ENCODE measurements around the gene WWOX. TPM values are rescaled to one million over a fixed set of nuclear protein-coding genes. Genes with fewer than 3 reads are reported as not detected.
A peak's percentile ranks its signal among the peaks of the same experiment; 100 is the strongest.

WWOX gene
- total and polyA plus RNA-seq, 2 experiments from 2014 or later, result 17.0 to 39.8 TPM

GRCh38 chr16:78455861-78456260 lies 356.4 kb downstream of the WWOX start:
- H3K9me2 ChIP-seq (replicated peaks; ENCODE audit: insufficient read depth), result no peaks in the 10 kb centered on the region
- H3K27ac ChIP-seq, result no peak overlapping the region
- H3K79me2 ChIP-seq, result no peaks in the 10 kb centered on the region
- H3K27me3 ChIP-seq, result no peaks in the 10 kb centered on the region
- DNase-seq (ENCODE audit: low spot score), result no peak
- H4K20me1 ChIP-seq (ENCODE audit: insufficient read depth, poor library complexity, severe bottlenecking), result no peaks in the 10 kb centered on the region
- H3K36me3 ChIP-seq (replicated peaks; ENCODE audit: insufficient read depth, low read depth), result no peaks in the 10 kb centered on the region
- H3K4me1 ChIP-seq (ENCODE audit: insufficient read depth), result peaks cover 6% of the 10 kb centered on the region
- no peak overlapping the region for H3K4me2 ChIP-seq
- no peak overlapping the region for H3K4me3 ChIP-seq
- 45% methylated on average over 4 of the region's 4 CpGs for WGBS (ENCODE audit: low lambda C conversion rate, missing lambda C conversion rate)
- no peak overlapping the region for H2AFZ ChIP-seq
- H3K9me3 ChIP-seq (ENCODE audit: low read depth), result no peaks in the 10 kb centered on the region
- TF ChIP-seq, protein P1, sequence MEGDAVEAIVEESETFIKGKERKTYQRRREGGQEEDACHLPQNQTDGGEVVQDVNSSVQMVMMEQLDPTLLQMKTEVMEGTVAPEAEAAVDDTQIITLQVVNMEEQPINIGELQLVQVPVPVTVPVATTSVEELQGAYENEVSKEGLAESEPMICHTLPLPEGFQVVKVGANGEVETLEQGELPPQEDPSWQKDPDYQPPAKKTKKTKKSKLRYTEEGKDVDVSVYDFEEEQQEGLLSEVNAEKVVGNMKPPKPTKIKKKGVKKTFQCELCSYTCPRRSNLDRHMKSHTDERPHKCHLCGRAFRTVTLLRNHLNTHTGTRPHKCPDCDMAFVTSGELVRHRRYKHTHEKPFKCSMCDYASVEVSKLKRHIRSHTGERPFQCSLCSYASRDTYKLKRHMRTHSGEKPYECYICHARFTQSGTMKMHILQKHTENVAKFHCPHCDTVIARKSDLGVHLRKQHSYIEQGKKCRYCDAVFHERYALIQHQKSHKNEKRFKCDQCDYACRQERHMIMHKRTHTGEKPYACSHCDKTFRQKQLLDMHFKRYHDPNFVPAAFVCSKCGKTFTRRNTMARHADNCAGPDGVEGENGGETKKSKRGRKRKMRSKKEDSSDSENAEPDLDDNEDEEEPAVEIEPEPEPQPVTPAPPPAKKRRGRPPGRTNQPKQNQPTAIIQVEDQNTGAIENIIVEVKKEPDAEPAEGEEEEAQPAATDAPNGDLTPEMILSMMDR (IDR thresholded peaks at IDR 0.05; ENCODE audit: poor library complexity), result no peak
- TF ChIP-seq EZH2 (IDR thresholded peaks at IDR 0.05; ENCODE audit: borderline replicate concordance), result no peak

- no peak overlapping the region for H2AFZ ChIP-seq
- DNase-seq (ENCODE audit: low spot score), result no peak
- H3K79me2 ChIP-seq, result no peaks in the 10 kb centered on the region
- no peak for TF ChIP-seq EZH2phosphoT487 (IDR thresholded peaks at IDR 0.05; ENCODE audit: low read depth, severe bottlenecking, unreplicated experiment)
- no peak overlapping the region for H3K4me2 ChIP-seq
- H3K4me1 ChIP-seq (ENCODE audit: insufficient read depth), result peaks cover 6% of the 10 kb centered on the region
- H3K27me3 ChIP-seq, result no peaks in the 10 kb centered on the region
- no peaks in the 10 kb centered on the region for H3K36me3 ChIP-seq (replicated peaks; ENCODE audit: insufficient read depth, low read depth)
- no peak overlapping the region for H3K27ac ChIP-seq
- H3K9me2 ChIP-seq (replicated peaks; ENCODE audit: insufficient read depth), result no peaks in the 10 kb centered on the region
- no peaks in the 10 kb centered on the region for H4K20me1 ChIP-seq (ENCODE audit: insufficient read depth, poor library complexity, severe bottlenecking)
- WGBS (ENCODE audit: low lambda C conversion rate, missing lambda C conversion rate), result 95% methylated on average over 2 of the region's 2 CpGs
- H3K4me3 ChIP-seq, result no peak overlapping the region
- no peaks in the 10 kb centered on the region for H3K9me3 ChIP-seq (ENCODE audit: low read depth)
Measured at GRCh38 chr16:78458588-78458987, 359.1 kb downstream of the WWOX start.

DNA sequence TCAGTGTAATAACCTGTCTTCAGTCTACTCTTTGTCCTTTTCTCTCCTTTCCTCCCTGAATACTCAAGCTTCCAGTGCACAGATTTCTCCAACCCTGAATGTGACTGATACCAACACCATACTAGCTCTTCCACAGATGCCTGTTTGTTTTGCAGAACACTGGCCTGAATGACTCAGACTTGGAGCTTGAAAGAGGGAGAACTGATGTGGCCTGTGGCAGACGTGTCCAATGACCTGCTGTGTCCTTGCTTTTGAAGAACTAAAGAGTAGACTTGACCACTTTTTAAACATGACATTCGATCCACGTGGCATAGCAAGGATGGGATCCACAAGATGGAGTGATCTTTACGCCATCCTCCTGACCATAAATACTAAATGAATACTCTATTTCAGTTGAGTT lies 361.0 kb downstream of the WWOX start:
- Histone ChIP-seq H2AFZ (no peak overlapping the region), H3K4me1 (ENCODE audit: insufficient read depth) (peaks cover 6% of the 10 kb centered on the region), H3K9me2 (replicated peaks; ENCODE audit: insufficient read depth) (no peaks in the 10 kb centered on the region), H3K4me3 (no peak overlapping the region), H3K36me3 (replicated peaks; ENCODE audit: insufficient read depth, low read depth) (no peaks in the 10 kb centered on the region), H3K27ac (peak overlapping the region; percentile 7), H4K20me1 (ENCODE audit: insufficient read depth, poor library complexity, severe bottlenecking) (no peaks in the 10 kb centered on the region), H3K27me3 (no peaks in the 10 kb centered on the region), H3K4me2 (peak overlapping the region; percentile 34), H3K79me2 (no peaks in the 10 kb centered on the region), H3K9me3 (ENCODE audit: low read depth) (no peaks in the 10 kb centered on the region)
- WGBS (ENCODE audit: low lambda C conversion rate, missing lambda C conversion rate), result 85% methylated on average over 4 of the region's 4 CpGs
- DNase-seq (ENCODE audit: low spot score), result peak; percentile 26
- TF ChIP-seq, protein P1 (IDR thresholded peaks at IDR 0.05; ENCODE audit: poor library complexity), result no peak
- TF ChIP-seq EZH2 (IDR thresholded peaks at IDR 0.05; ENCODE audit: borderline replicate concordance), result no peak
- TF ChIP-seq EZH2phosphoT487 (IDR thresholded peaks at IDR 0.05; ENCODE audit: low read depth, severe bottlenecking, unreplicated experiment), result no peak

- Histone ChIP-seq H3K9me3 (ENCODE audit: low read depth) (no peaks in the 10 kb centered on the region), H3K9me2 (replicated peaks; ENCODE audit: insufficient read depth) (no peaks in the 10 kb centered on the region), H3K4me3 (no peak overlapping the region), H3K27me3 (no peaks in the 10 kb centered on the region), H3K4me2 (no peak overlapping the region), H2AFZ (no peak overlapping the region), H3K36me3 (replicated peaks; ENCODE audit: insufficient read depth, low read depth) (no peaks in the 10 kb centered on the region), H3K79me2 (no peaks in the 10 kb centered on the region), H3K27ac (peak overlapping the region; percentile 7), H3K4me1 (ENCODE audit: insufficient read depth) (peaks cover 6% of the 10 kb centered on the region), H4K20me1 (ENCODE audit: insufficient read depth, poor library complexity, severe bottlenecking) (no peaks in the 10 kb centered on the region)
- TF ChIP-seq EZH2 (IDR thresholded peaks at IDR 0.05; ENCODE audit: borderline replicate concordance) (no peak), EZH2phosphoT487 (IDR thresholded peaks at IDR 0.05; ENCODE audit: low read depth, severe bottlenecking, unreplicated experiment) (no peak)
- TF ChIP-seq, protein P1 (IDR thresholded peaks at IDR 0.05; ENCODE audit: poor library complexity), result no peak
- no peak for DNase-seq (ENCODE audit: low spot score)
- WGBS (ENCODE audit: low lambda C conversion rate, missing lambda C conversion rate), result 89% methylated on average over 4 of the region's 4 CpGs
Measured at GRCh38 chr16:78461087-78461486, 361.6 kb downstream of the WWOX start.

Data from hepatocyte (in vitro differentiated cells).